Hepatocyte (in vitro differentiated cells): ENCODE measurements around the gene HIGD1B.

Experiments
- EZH2 ChIP-seq: fragments of 200-600 bp; sonication (generic); IDR thresholded peaks from 2 replicates; pipeline ENCODE4 v1.6.1; 2016; ENCODE audit warnings: antibody characterized with exemption, mild to moderate bottlenecking, borderline replicate concordance
- EZH2phosphoT487 ChIP-seq: fragments of 200-600 bp; sonication (generic); IDR thresholded peaks from one replicate; pipeline ENCODE4 v1.6.1; 2018; ENCODE audit warnings: antibody characterized with exemption, mild to moderate bottlenecking, low read depth, moderate library complexity; ENCODE audit not compliant: unreplicated experiment, severe bottlenecking
- TF ChIP-seq, protein P1 (sequence below): fragments of 200-600 bp; sonication (generic); IDR thresholded peaks from 2 replicates; pipeline ENCODE4 v1.5.1; 2016; ENCODE audit warnings: antibody characterized with exemption, mild to moderate bottlenecking; ENCODE audit not compliant: poor library complexity

DNA sequence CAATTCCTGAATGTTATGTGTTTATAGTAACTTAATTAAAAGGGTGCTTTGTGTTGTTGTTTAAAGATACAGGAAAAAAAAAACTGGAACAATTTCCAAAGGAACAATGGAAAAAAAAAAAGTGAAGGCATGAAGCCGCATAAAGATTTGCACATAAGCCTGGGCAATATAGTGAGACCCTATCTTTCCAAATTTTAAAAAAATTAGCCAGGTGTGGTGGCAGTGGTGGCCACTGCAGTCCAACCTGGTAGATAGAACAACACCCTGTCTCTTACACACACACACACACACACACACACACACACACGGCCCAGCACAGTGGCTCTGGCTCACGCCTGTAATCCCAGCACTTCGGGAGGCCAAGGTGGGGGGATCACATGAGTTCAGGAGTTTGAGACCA is 39.5 kb upstream of the HIGD1B start:
- TF ChIP-seq, protein P1, sequence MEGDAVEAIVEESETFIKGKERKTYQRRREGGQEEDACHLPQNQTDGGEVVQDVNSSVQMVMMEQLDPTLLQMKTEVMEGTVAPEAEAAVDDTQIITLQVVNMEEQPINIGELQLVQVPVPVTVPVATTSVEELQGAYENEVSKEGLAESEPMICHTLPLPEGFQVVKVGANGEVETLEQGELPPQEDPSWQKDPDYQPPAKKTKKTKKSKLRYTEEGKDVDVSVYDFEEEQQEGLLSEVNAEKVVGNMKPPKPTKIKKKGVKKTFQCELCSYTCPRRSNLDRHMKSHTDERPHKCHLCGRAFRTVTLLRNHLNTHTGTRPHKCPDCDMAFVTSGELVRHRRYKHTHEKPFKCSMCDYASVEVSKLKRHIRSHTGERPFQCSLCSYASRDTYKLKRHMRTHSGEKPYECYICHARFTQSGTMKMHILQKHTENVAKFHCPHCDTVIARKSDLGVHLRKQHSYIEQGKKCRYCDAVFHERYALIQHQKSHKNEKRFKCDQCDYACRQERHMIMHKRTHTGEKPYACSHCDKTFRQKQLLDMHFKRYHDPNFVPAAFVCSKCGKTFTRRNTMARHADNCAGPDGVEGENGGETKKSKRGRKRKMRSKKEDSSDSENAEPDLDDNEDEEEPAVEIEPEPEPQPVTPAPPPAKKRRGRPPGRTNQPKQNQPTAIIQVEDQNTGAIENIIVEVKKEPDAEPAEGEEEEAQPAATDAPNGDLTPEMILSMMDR, result no peak
- no peak for TF ChIP-seq EZH2
- no peak for TF ChIP-seq EZH2phosphoT487
